Thyroid gland (tissue), 4 donors: ENCODE data around the gene FUOM. TPM values are rescaled to one million over a fixed set of nuclear protein-coding genes. Genes with fewer than 3 reads are reported as not detected.
A peak's percentile ranks its signal among the peaks of the same experiment; 100 is the strongest.
"Not testable (repeated sequence)": the region's sequence is repeated elsewhere in the genome, so short reads cannot be mapped to it uniquely, and the experiment has no call there.

Experiments
- DNase-seq, 2 donors: peaks; one replicate each; pipeline ENCODE4 v3.0.0-alpha.2; 2019
- H3K27ac ChIP-seq, 3 donors: fragments of 200-600 bp; sonication (generic); 1 replicate in 2 of 3; 2 replicates in 1 of 3; pipeline ENCODE4 v1.5.1; 2016 to 2019; ENCODE audit warnings: mild to moderate bottlenecking in 1 of 3, moderate library complexity in 1 of 3
- H3K27me3 ChIP-seq: fragments of 200-600 bp; sonication (generic); one replicate; pipeline ENCODE4 v1.5.1; 2019
- H3K36me3 ChIP-seq, 2 donors: fragments of 200-600 bp; sonication (generic); one replicate each; pipeline ENCODE4 v1.5.1; 2016 to 2019
- H3K4me1 ChIP-seq, 2 donors: fragments of 200-600 bp; sonication (generic); one replicate each; pipeline ENCODE4 v1.5.1; 2017 to 2019
- H3K4me3 ChIP-seq, 3 donors: fragments of 200-600 bp; sonication (generic); replicated peaks in 1 of 3; 1 replicate in 2 of 3; 2 replicates in 1 of 3; pipeline ENCODE4 v1.5.1; 2016; ENCODE audit warnings: mild to moderate bottlenecking in 1 of 3
- H3K9me3 ChIP-seq: fragments of 200-600 bp; sonication (generic); one replicate; pipeline ENCODE4 v1.5.1; 2017
- CTCF ChIP-seq, 6 experiments: fragments of 200-600 bp in 3 of 6; fragments of 450-650 bp in 3 of 6; sonication (generic) in 3 of 6; IDR thresholded peaks; one replicate each; pipeline ENCODE4 v1.5.1; 2016 to 2019; ENCODE audit warnings: antibody characterized with exemption in 6 of 6, mild to moderate bottlenecking in 2 of 6, inconsistent platforms in 1 of 6, moderate library complexity in 1 of 6
- POLR2A ChIP-seq, 2 donors: fragments of 450-650 bp; IDR thresholded peaks; one replicate each; pipeline ENCODE4 v1.6.1; 2017; ENCODE audit warnings: antibody characterized with exemption in 2 of 2, mild to moderate bottlenecking in 2 of 2, moderate library complexity in 1 of 2
- WGBS, 2 donors: methylation state at CpG; one replicate each; pipeline ENCODE4 v1.1.5; 2017; 5-methylcytosine and 5-hydroxymethylcytosine counted together
- intact Hi-C: fragments of 100-400 bp; cut with DNase I; formaldehyde crosslinking; loops from one replicate; pipeline ENCODE4 v1.15.1; 2023
- total RNA-seq, 4 donors: library from RNA; depleted of rRNA; stranded (reverse); fragments of >200 nt; gene quantifications; one replicate each; pipeline ENCODE4 v1.2.3, GENCODE V29; 2016

The FUOM gene
- total RNA-seq, 4 donors from 2014 or later: 7.4 to 25.9 (median 18.9) TPM

- Histone ChIP-seq H3K4me1 (peaks cover 6 to 18% of the 10 kb centered on the region in 2 donors), H3K27me3 (peaks cover 14% of the 10 kb centered on the region), H3K9me3 (no peaks in the 10 kb centered on the region), H3K27ac (no peak overlapping the region), H3K36me3 (no peaks in the 10 kb centered on the region), H3K4me3 (peak overlapping the region in 1 of 3 donors; percentile 24)
- 25 to 38% methylated on average over 9 of the region's 9 CpGs for WGBS, 2 donors
- no peak for DNase-seq
- TF ChIP-seq CTCF (IDR thresholded peaks at IDR 0.05) (no peak), POLR2A (IDR thresholded peaks at IDR 0.05) (no peak)
- intact Hi-C loops: loop anchor here (5.0 kb wide), 1 partner anchor 171 kb away; no protein-coding TSS in a partner anchor
These were observed 31.6 kb downstream of the FUOM start for GRCh38 chr10:133326223-133326551.

DNA sequence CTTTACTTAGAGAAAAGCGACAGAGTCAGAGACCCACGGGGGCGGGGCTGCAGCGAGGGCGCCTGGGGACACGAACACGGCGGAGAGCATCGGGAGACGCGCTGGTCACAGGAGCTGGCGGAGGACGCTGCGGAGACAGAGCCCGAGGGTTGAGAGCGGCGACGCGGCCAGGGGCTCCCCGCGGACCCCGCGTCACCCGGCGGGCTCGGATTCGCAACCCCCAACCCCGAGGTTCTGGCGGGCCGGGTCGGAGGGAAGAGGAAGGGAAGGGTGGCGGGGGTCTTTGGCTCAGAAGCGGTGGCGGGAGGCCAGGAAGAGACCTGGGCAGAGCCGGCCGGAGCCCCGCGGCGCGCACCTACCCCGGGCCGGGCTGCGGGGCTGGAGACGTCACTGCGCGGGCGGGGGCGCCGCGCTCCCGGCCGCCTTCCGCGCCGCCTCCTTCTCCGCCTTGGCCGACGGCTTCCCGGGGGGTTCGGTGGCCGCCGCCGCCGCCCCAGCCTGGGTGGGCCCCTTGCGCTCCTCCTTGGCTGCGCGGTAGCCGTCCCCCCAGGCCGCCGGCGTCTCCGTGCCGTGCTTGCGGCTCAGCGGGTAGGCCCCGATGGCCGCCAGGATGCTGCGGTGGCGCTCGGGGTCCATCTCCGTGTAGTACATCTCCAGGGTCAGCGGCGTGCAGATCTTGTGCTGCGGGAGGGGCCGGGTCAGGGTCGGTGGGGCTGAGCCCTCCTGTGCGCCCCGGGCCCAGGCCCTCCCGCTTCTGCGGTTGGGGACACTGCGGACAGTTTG lies 32.2 kb downstream of the FUOM start:
- H3K4me1 ChIP-seq: peaks cover 6 to 18% of the 10 kb centered on the region in 2 donors
- peak overlapping the region in 2 of 3 donors; percentile 5 to 24 for H3K4me3 ChIP-seq
- H3K27ac ChIP-seq: no peak overlapping the region
- no peaks in the 10 kb centered on the region for H3K9me3 ChIP-seq
- DNase-seq: peak in 1 of 2 donors; percentile 12
- 2% methylated on average over 11 to 35 of the region's 91 CpGs for WGBS, 2 donors
- H3K36me3 ChIP-seq: no peaks in the 10 kb centered on the region
- H3K27me3 ChIP-seq: peaks cover 14% of the 10 kb centered on the region
- intact Hi-C loops: loop anchor here (5.0 kb wide), 1 partner anchor 172 kb away; no protein-coding TSS in a partner anchor
- TF ChIP-seq POLR2A (IDR thresholded peaks at IDR 0.05) (no peak), CTCF (IDR thresholded peaks at IDR 0.05) (no peak)

DNA sequence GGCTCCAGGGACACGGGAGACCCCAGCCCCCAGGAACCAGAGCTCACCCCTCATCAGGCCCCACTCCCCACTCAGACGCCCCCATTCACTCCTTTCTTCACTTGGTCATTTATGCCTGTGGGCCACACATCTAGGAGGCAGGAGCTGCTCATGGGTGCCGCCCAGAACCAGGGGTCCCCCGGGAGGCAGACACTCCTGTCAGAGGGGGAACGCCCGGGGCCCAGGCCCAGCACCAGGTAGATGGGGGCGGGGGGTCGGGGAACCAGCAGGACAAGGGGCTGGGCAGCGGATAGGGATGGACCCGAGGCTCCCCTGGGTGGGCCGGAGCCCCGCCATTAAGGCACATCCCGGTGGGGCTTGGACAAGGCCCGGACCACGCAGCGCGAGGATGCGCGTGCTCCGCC lies 33.0 kb downstream of the FUOM start:
- peaks cover 6 to 18% of the 10 kb centered on the region in 2 donors for H3K4me1 ChIP-seq
- no peaks in the 10 kb centered on the region for H3K36me3 ChIP-seq
- TF ChIP-seq CTCF (IDR thresholded peaks at IDR 0.05): no peak
- 17 to 35% methylated on average over 4 of the region's 20 CpGs for WGBS, 2 donors
- intact Hi-C loops: loop anchor here (5.0 kb wide), 1 partner anchor 172 kb away; no protein-coding TSS in a partner anchor
- H3K27me3 ChIP-seq: peaks cover 14% of the 10 kb centered on the region
- H3K27ac ChIP-seq: no peak overlapping the region
- no peaks in the 10 kb centered on the region for H3K9me3 ChIP-seq
- no peak for DNase-seq
- peak overlapping the region in 1 of 3 donors; percentile 24 for H3K4me3 ChIP-seq

GRCh38 chr10:133324198-133324792 lies 33.5 kb downstream of the FUOM start:
- Histone ChIP-seq H3K27ac (no peak overlapping the region), H3K27me3 (peaks cover 14% of the 10 kb centered on the region), H3K4me1 (peaks cover 6 to 18% of the 10 kb centered on the region in 2 donors), H3K36me3 (no peaks in the 10 kb centered on the region), H3K9me3 (no peaks in the 10 kb centered on the region), H3K4me3 (no peak overlapping the region)
- TF ChIP-seq CTCF (IDR thresholded peaks at IDR 0.05) (no peak), POLR2A (IDR thresholded peaks at IDR 0.05) (no peak)
- 14 to 18% methylated on average over 2 to 3 of the region's 13 CpGs for WGBS, 2 donors
- intact Hi-C loops: no loop called here
- peak; percentile 60 to 71 for DNase-seq

- WGBS, 2 donors: 43 to 48% methylated on average over 12 of the region's 14 CpGs
- H3K27me3 ChIP-seq, H3K9me3 ChIP-seq, H3K27ac ChIP-seq, intact Hi-C loops, H3K4me3 ChIP-seq, H3K36me3 ChIP-seq: not testable (repeated sequence)
- peak; percentile 71 to 78 for DNase-seq
- H3K4me1 ChIP-seq: peaks cover 6 to 23% of the 10 kb centered on the region in 2 donors
These were observed 35.6 kb downstream of the FUOM start for GRCh38 chr10:133322064-133322709.

DNA sequence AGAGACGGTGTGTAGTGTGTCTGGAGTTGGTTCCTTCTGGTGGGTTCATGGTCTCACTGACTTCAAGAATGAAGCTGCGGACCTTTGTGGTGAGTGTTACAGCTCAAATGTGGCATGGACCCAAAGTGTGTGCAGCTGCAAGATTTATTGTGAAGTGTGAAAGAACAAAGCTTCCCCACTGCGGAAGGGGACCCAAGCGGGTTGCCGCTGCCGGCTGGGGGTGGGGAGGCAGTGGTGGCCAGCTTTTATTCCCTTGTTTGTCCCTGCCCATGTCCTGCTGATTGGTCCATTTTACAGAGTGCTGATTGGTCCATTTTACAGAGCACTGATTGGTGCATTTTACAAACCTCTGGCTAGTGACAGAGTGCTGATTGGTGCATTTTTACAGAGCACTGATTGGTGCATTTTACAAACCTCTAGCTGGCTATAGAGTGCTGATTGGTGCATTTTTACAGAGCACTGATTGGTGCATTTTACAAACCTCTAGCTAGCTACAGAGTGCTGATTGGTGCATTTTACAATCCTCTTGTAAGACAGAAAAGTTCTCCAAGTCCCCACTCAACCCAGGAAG lies 36.9 kb downstream of the FUOM start:
- H3K9me3 ChIP-seq, H3K4me3 ChIP-seq, DNase-seq, intact Hi-C loops, H3K27ac ChIP-seq, H3K27me3 ChIP-seq, H3K36me3 ChIP-seq: not testable (repeated sequence)
- WGBS, 2 donors: 96 to 100% methylated on average over 6 of the region's 6 CpGs
- H3K4me1 ChIP-seq: peaks cover 4 to 19% of the 10 kb centered on the region in 2 donors
